ENCODE data around the gene RBM8A.

DNA sequence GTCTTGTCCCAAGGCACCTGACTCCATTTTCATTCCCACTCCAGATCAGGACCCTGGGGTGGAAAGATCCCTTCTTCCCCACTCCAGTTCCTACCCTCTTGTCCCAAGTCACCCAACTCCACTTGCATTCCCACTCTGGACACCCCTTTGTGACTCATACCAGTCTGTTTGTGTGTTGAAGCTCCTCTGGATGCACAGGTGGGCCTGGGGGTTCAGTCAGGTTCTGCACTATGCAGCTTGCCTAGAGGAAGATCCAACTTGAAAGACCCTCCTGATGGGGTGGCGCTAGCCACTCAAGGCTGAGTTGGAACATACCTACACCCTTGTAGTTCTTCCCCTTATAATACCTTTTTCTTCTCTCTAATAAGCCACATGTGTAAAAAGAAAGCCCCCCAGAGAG, 31.8 kb downstream of the RBM8A start:
- TF ChIP-seq, protein P1, sequence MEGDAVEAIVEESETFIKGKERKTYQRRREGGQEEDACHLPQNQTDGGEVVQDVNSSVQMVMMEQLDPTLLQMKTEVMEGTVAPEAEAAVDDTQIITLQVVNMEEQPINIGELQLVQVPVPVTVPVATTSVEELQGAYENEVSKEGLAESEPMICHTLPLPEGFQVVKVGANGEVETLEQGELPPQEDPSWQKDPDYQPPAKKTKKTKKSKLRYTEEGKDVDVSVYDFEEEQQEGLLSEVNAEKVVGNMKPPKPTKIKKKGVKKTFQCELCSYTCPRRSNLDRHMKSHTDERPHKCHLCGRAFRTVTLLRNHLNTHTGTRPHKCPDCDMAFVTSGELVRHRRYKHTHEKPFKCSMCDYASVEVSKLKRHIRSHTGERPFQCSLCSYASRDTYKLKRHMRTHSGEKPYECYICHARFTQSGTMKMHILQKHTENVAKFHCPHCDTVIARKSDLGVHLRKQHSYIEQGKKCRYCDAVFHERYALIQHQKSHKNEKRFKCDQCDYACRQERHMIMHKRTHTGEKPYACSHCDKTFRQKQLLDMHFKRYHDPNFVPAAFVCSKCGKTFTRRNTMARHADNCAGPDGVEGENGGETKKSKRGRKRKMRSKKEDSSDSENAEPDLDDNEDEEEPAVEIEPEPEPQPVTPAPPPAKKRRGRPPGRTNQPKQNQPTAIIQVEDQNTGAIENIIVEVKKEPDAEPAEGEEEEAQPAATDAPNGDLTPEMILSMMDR (IDR thresholded peaks at IDR 0.05; ENCODE audit: low read length), result no peak
- no peak for TF ChIP-seq EZH2 (IDR thresholded peaks at IDR 0.05; ENCODE audit: borderline replicate concordance, low read length)

Data from OCI-LY1 (cell line).